Mesothelial cell of epicardium (in vitro differentiated cells): Measurements from ENCODE around the gene CLOCK. TPM values are rescaled to one million over a fixed set of nuclear protein-coding genes. Genes with fewer than 3 reads are reported as not detected.
A peak's percentile ranks its signal among the peaks of the same experiment; 100 is the strongest.

Experiments
- DNase-seq, 2 experiments: peaks; one replicate each; pipeline ENCODE4 v3.0.0; 2021; ENCODE audit warnings: low spot score in 2 of 2; ENCODE audit not compliant: unreplicated experiment in 2 of 2
- H3K27ac Mint-ChIP-seq: 2 replicates; pipeline ENCODE4 v1.8.0; 2021; ENCODE audit warnings: mixed read lengths
- H3K27me3 Mint-ChIP-seq: 2 replicates; pipeline ENCODE4 v1.8.0; 2021; ENCODE audit warnings: low read depth, mixed read lengths
- H3K36me3 Mint-ChIP-seq: 2 replicates; pipeline ENCODE4 v1.8.0; 2021; ENCODE audit warnings: mixed read lengths
- H3K4me1 Mint-ChIP-seq: 2 replicates; pipeline ENCODE4 v1.8.0; 2021; ENCODE audit warnings: mixed read lengths
- H3K4me3 Mint-ChIP-seq: 2 replicates; pipeline ENCODE4 v1.8.0; 2021; ENCODE audit warnings: mild to moderate bottlenecking, moderate library complexity, mixed read lengths
- H3K9me3 Mint-ChIP-seq: 2 replicates; pipeline ENCODE4 v1.8.0; 2021; ENCODE audit warnings: mixed read lengths
- CTCF ChIP-seq: fragments of 200-600 bp; sonication (generic); IDR thresholded peaks from one replicate; pipeline ENCODE4 v1.5.0; 2021; ENCODE audit warnings: antibody characterized with exemption; ENCODE audit not compliant: unreplicated experiment
- total RNA-seq: library from RNA; stranded (reverse); gene quantifications from 3 replicates; pipeline ENCODE4 v1.2.1, GENCODE V29; 2021

The CLOCK gene
- total RNA-seq, 1 donor from 2014 or later: 19.8 TPM

DNA sequence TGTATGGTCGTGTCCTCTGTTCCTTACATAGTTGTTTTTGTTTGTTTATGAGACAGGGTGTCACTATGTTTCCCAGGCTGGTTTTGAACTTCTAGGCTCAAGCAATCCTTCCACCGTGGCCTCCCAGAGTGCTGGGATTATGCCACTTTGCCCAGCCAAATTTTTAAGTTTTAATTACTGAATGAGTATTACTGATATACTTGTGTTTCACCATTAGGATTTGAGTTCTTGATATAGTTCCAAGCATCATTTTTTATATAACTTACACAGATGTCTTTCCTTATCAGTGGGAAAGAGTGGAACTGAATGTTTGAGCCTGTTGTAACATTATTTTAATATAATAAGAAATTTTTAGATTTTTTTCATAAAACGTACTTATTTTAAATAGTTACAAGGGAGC, 130.5 kb downstream of the CLOCK start:
- no peaks in the 10 kb centered on the region for H3K9me3 Mint-ChIP-seq
- peaks cover 24% of the 10 kb centered on the region for H3K36me3 Mint-ChIP-seq
- H3K4me3 Mint-ChIP-seq: no peak overlapping the region
- no peak overlapping the region for H3K27ac Mint-ChIP-seq
- no peaks in the 10 kb centered on the region for H3K4me1 Mint-ChIP-seq
- DNase-seq: no peak
- no peak for TF ChIP-seq CTCF
- no peaks in the 10 kb centered on the region for H3K27me3 Mint-ChIP-seq

GRCh38 chr4:55411621-55412020, 135.1 kb downstream of the CLOCK start:
- no peaks in the 10 kb centered on the region for H3K27me3 Mint-ChIP-seq
- H3K36me3 Mint-ChIP-seq: peaks cover 11% of the 10 kb centered on the region
- H3K9me3 Mint-ChIP-seq: no peaks in the 10 kb centered on the region
- no peak overlapping the region for H3K27ac Mint-ChIP-seq
- TF ChIP-seq CTCF: no peak
- no peak for DNase-seq
- H3K4me1 Mint-ChIP-seq: peaks cover 2% of the 10 kb centered on the region
- no peak overlapping the region for H3K4me3 Mint-ChIP-seq

DNA sequence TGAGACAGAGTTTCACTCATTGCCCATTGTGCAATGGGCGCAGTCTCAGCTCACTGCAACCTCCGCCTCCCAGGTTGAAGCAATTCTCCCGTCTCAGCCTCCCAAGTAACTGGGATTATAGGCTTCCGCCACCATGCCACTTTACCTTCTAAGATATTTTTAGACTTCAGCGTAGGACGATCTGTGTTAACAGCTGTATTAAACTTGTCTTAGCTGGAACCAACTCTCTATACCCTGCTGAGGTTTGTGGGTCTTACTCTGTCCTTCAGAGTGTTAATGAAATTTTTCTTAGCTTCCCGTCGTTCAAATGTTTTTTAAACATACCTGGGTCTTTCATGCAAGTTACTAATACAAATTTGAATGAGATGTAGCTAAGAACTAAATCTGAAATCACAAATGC, 136.3 kb downstream of the CLOCK start:
- H3K36me3 Mint-ChIP-seq: peaks cover 19% of the 10 kb centered on the region
- H3K4me3 Mint-ChIP-seq: no peak overlapping the region
- no peak overlapping the region for H3K27ac Mint-ChIP-seq
- no peak for TF ChIP-seq CTCF
- no peak for DNase-seq
- no peaks in the 10 kb centered on the region for H3K27me3 Mint-ChIP-seq
- H3K9me3 Mint-ChIP-seq: no peaks in the 10 kb centered on the region
- peaks cover 2% of the 10 kb centered on the region for H3K4me1 Mint-ChIP-seq

- TF ChIP-seq CTCF: no peak
These were observed 137.1 kb downstream of the CLOCK start for GRCh38 chr4:55409468-55410171.

GRCh38 chr4:55407764-55408163, 138.9 kb downstream of the CLOCK start:
- TF ChIP-seq CTCF: no peak
- DNase-seq: no peak
- no peak overlapping the region for H3K4me3 Mint-ChIP-seq
- H3K4me1 Mint-ChIP-seq: peaks cover 6% of the 10 kb centered on the region
- H3K27ac Mint-ChIP-seq: no peak overlapping the region
- H3K36me3 Mint-ChIP-seq: peaks cover 26% of the 10 kb centered on the region
- no peaks in the 10 kb centered on the region for H3K9me3 Mint-ChIP-seq
- H3K27me3 Mint-ChIP-seq: no peaks in the 10 kb centered on the region

More at GRCh38 chr4:55409468-55410171, 137.1 kb downstream of the CLOCK start:
- peaks cover 20% of the 10 kb centered on the region for H3K36me3 Mint-ChIP-seq
- H3K4me3 Mint-ChIP-seq: no peak overlapping the region
- no peak for DNase-seq
- no peaks in the 10 kb centered on the region for H3K27me3 Mint-ChIP-seq
- peak overlapping the region; percentile 5 for H3K27ac Mint-ChIP-seq
- no peaks in the 10 kb centered on the region for H3K9me3 Mint-ChIP-seq
- peaks cover 6% of the 10 kb centered on the region for H3K4me1 Mint-ChIP-seq
